OCI-LY7 (cell line): ENCODE data around the gene ST6GALNAC5.

Source experiments
- CTCF ChIP-seq: fragments of 200-600 bp; sonication (generic); conservative IDR thresholded peaks from 2 replicates; pipeline ENCODE4 v1.5.1; 2014; ENCODE audit warnings: mild to moderate bottlenecking, antibody characterized with exemption, low read length, moderate library complexity, mixed read lengths
- EZH2phosphoT487 ChIP-seq: fragments of 200-600 bp; sonication (generic); IDR thresholded peaks from 2 replicates; pipeline ENCODE4 v1.6.1; 2018; ENCODE audit warnings: low read depth, borderline replicate concordance, mild to moderate bottlenecking, mixed run types, antibody characterized with exemption, low read length, moderate library complexity, mixed read lengths

DNA sequence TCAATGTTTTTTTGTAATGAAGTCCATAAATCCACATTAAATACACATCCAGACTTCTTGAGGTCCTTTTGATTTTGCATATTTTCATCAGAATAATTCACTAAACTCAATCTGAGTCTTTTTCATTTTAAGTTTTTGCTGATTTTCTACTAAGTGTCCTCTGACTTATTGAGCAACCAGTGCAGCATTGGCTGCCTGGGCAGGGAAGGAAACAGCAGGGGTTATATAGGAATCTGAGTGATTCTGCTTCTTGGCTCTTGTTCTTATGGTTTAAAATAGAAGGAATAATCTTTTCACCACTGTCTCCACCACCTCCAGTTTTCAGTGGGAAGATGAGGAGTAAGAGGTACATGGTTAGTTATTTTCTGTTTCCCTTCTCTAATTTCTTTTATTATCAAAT, 88.4 kb downstream of the ST6GALNAC5 start:
- TF ChIP-seq CTCF (no peak), EZH2phosphoT487 (no peak)
